DMS153 treated with DMSO at 0.1 percent for 48 hours (cell line): ENCODE measurements around the gene KIF6.
"Not testable (repeated sequence)": the region's sequence is repeated elsewhere in the genome, so short reads cannot be mapped to it uniquely, and the experiment has no call there.

Experiments used
- DNase-seq: peaks from one replicate; lab custom pipeline; 2025; ENCODE audit not compliant: unreplicated experiment; lab: John Stamatoyannopoulos, UW

The KIF6 gene

GRCh38 chr6:39707962-39708683, 17.1 kb downstream of the KIF6 start:
- DNase-seq = no peak

GRCh38 chr6:39706819-39707335, 18.3 kb downstream of the KIF6 start:
- DNase-seq = no peak

GRCh38 chr6:39702265-39702664, 22.9 kb downstream of the KIF6 start:
- DNase-seq = no peak

GRCh38 chr6:39700362-39700761, 24.8 kb downstream of the KIF6 start:
- no peak for DNase-seq

GRCh38 chr6:39698789-39699188, 26.4 kb downstream of the KIF6 start:
- no peak for DNase-seq

GRCh38 chr6:39696986-39697788, 28.0 kb downstream of the KIF6 start:
- DNase-seq = no peak

- DNase-seq = no peak
Measured at GRCh38 chr6:39695447-39695846, 29.8 kb downstream of the KIF6 start.

- no peak for DNase-seq
Measured at GRCh38 chr6:39693206-39693605, 32.0 kb downstream of the KIF6 start.

- DNase-seq = no peak
Measured at GRCh38 chr6:39688494-39688893, 36.7 kb downstream of the KIF6 start.

GRCh38 chr6:39686976-39687375, 38.2 kb downstream of the KIF6 start:
- no peak for DNase-seq

- DNase-seq = no peak
Measured at GRCh38 chr6:39685938-39686337, 39.3 kb downstream of the KIF6 start.

GRCh38 chr6:39685489-39685826, 39.8 kb downstream of the KIF6 start:
- no peak for DNase-seq

GRCh38 chr6:39684790-39685488, 40.3 kb downstream of the KIF6 start:
- DNase-seq = no peak

- no peak for DNase-seq
Measured at GRCh38 chr6:39681674-39682121, 43.5 kb downstream of the KIF6 start.

GRCh38 chr6:39678914-39679313, 46.3 kb downstream of the KIF6 start:
- DNase-seq = no peak

- not testable (repeated sequence) for DNase-seq
Measured at GRCh38 chr6:39677318-39677717, 47.9 kb downstream of the KIF6 start.

GRCh38 chr6:39670519-39670918, 54.7 kb downstream of the KIF6 start:
- DNase-seq = no peak

GRCh38 chr6:39669973-39670342, 55.2 kb downstream of the KIF6 start:
- DNase-seq = no peak

GRCh38 chr6:39669207-39669972, 55.8 kb downstream of the KIF6 start:
- no peak for DNase-seq

- no peak for DNase-seq
Measured at GRCh38 chr6:39666706-39667489, 58.3 kb downstream of the KIF6 start.
